Stimulated activated naive CD8-positive, alpha-beta T cell treated with anti-CD3 and anti-CD28 coated beads, Interleukin-15, Interleukin-2, amounts not matched to agents 100 U/mL and 50 U/mL, for 24 hours (primary cell): ENCODE measurements around the gene TMEM86A.

Source experiments
- ATAC-seq: fragments of 150-1000 bp; cut with Tn5 transposase; one replicate; pipeline ENCODE4 v1.10.0; 2021
- DNase-seq: peaks from one replicate; pipeline ENCODE4 v3.0.0; 2021

Gene TMEM86A

DNA sequence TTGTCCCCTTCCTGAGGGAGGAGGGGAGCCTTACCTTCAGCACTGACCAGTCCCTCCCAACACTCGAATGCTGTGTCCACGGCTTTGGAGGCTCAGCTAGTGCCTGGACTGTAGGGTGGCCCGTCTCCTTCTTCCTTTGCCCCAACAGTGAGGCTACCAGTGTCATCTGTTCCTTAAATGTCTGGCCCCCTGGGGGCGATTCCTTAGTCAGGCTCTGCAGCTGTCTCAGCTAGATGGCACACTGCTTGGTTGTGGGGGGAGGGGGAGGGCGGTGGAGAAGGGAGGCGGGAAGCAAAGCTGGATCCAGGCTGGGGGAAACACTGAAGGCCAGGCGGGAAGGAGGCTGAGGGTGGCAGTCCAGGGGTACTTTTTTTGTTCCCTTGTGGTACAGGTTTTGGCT is 27.5 kb downstream of the TMEM86A start, which contains the start of gene IGSF22:
IGSF22 (minus strand) TSS at position 149 of the 400 bp plus-strand sequence. CDS start 1,952 bp downstream, outside the sequence.
- DNase-seq (no peak), ATAC-seq (no peak)

DNA sequence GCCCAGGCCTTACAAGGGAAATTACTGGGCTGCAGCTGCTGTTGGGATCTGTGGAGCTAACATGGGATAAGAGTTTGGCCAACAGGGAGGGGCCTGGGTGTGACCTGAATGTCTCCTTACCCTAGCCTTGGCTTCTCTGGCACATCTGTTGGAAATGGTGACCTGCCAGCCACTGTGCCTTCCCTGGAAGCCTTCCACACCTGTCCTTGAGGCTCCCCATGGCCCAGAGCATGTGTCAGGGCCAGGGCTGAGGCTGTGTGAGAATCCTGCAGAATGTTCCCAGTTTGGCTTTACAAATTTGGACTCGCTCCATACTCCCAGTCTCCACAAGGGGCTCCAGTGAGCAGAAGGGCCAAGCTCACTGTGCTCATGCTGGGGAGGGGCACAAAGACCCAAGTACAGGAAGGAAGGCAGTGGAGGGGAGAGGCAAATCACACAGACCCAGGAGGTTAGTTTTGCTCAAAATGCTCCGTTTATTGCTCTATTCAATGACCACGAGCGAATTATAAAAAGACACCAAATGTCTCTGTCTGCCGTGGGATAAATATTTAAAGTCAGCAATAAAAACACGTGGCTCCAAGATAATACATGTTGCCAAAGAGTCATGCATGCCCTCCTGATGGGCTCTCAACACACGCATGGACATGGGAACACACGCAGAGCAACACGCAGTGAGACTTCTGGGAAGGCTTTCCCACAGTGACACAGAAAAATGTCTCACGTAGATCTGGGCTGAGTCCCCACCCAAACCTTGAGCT is 29.1 kb downstream of the TMEM86A start:
- DNase-seq (peak; percentile 65), ATAC-seq (peak; percentile 45)

DNA sequence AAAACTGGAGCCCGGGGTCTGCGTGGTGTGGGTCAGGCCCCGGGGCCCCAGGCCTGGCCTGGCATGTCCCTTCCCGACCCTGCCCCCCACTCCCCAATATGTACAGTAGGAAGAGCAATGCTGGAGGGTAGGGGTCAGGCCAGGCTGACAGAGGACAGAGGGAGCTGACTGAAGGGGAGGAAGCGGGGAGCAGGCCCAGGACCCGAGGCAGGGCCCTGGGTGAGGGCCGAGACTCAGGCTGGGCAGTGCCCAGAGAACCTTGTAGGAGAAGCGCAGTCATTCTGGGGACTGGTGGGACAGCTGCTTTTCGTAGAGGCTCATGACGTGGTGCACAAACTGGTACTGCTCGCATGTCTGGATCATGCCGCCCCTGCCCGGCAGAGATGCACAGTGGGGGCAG is 30.1 kb downstream of the TMEM86A start:
- DNase-seq (no peak), ATAC-seq (no peak)

DNA sequence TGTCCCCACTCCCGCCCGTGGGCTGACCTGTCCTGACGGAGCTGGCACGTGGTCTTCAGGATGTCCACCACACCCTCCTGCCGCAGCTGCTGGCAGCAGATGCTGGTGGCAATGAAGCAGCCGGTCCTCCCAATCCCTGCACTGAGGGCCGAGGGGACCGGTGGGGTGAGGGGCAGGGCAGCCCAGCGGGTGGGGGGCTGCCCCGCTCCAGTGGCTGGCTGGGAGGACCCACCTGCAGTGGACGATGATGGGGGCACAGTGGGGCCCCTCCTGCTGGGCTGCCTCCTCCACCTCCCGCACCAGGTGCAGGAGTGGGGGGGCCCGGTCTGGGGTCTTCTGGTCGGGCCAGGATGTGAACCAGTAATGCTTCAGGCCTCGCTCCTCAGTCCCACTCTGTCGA is 30.8 kb downstream of the TMEM86A start:
- no peak for DNase-seq
- ATAC-seq: no peak

DNA sequence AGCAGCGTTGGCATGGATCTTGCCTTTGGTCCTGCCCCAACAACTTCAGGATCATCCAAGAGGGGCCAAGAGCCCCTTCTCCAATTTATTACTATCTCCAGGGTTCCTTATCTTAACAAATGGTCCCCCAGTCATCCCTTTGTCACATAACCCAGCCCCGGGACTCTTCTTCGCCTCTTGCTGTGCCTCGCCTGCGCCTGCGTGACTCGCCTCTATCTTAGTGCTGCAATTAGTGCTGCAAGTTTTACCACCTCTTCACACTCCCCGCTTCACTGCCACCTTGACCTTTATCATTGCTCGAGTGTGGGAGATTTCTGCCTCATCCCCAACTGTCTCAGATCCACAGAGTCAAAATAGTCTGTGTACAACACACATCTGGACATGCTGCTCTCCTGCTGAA is 31.4 kb downstream of the TMEM86A start:
- no peak for ATAC-seq
- DNase-seq: no peak

DNA sequence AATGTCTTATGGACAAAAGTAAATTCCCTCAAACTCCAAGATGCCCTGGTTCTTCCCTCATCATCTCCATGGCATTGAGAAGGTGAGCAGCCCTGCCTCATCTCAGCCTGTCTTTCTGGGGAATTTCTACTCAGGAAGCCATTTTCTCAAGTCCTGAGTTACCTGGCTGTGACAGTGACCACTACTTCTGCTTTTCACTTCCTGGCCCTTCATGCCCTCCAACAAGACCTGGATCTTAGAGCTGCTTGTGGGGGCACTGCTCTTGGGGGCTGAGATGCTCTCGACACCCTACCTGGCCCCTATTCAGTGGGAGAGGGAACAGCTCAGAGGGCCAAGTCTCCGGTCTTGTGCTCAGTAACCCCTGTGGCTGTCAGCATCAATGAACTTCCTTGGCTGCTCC is 32.9 kb downstream of the TMEM86A start:
- no peak for ATAC-seq
- DNase-seq: no peak

DNA sequence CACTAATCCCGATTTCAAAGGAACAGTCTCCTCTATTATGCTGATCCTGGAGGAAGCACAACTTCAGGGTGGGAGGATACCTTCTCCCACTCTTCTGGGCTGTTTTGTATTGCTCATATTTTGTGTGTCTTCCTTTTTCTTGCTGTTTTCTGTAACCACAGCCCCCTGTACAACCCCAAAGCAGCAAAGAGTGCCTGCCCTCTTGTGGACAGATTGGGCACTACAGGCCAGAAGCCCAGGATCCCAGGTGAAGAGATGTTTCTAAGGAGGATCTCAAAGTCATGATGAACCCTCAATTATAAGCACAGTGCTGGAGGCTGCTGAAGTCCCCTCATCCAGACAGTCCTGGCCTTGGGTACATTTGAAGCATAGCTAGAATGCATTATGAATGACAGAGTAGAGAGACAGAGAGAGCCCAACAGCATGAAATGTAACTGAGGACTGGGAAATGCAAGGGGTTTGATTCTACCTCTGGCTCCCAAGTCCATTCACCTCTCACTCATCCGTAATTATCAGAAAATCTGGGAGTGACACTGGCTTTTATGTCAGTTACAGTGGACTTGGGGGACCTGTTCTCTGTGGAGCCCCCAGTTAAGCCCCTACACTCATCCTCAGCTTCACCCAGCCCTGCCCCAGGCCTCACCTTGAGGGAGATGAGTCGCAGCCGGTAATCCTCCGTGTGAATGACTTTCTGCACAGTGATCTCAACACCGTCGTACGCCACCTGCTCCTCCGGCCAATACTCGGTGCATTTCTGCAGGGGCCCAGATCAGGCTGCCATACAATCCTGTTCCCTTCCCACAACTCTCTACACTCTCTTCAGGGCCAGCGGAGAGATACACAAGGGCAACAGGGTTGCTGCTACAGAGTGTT is 33.6 kb downstream of the TMEM86A start:
- peak; percentile 75 for DNase-seq

DNA sequence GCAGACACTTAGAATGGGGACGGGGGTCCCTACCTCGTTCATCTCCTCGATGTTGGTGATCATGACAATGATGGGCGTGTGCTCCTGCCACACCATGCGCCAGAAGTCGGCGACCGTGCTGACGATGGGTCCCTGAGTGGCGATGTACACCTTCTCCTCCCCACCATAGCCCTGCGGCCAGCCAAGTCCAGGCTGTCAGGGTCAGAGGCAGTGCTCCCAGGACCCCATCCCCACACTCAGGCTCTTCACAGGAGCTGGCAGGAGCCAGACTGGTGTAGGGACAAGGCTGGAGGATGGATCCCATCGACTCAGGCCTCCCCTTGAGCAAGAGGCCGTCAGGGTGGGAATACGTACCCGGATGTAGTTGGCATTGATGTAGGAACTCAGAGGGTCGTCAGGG is 34.6 kb downstream of the TMEM86A start:
- DNase-seq (no peak), ATAC-seq (no peak)

More for the DNA sequence above, 33.6 kb downstream of the TMEM86A start:
- peak; percentile 41 for ATAC-seq

DNA sequence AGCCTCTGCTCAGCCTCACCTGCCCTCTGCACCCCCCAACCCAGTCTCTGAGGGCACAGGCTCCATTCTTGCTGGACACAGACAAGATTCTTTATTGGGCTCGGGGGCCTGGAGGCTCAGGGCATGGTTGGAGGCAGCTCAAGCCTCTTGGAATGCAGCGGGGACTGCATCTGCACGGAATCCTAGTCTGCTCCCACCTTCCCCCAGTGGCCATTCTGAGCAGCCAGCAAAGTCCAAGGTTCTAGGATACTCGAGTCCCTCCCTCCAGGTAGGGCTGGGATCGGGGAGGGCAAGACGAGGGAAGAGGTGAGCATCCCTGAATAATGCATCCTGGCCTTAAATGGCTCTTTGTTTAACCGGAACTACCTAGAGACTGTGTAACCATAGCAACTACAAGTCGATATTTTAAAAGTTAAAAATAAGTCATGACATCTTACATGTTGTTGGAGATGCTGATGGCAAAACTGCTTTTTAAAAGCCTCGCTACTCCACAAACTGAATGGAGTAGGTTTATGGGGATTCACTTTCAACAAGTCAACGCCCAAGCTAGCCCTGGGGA is 38.1 kb downstream of the TMEM86A start:
- ATAC-seq: no peak
- no peak for DNase-seq

DNA sequence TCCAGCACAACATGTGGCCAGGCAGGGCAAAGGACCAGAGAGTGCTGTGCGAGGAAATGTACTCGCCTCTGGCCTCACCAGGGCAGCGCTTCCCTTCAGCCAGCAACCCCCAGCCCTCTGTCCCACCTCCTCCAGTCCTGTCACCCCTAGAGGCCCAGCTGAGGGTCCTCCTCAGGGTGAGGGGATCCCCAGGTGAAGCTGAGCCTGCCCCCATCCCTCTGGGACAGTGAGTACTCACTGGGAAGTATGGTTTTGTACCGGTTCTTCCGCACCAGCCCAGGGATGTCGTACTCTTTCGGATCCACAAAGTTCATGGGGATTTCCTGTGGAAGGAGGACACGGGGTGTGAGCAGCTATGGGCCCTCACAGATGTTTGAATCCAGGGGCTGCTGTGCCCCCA is 39.1 kb downstream of the TMEM86A start:
- ATAC-seq (no peak), DNase-seq (no peak)

DNA sequence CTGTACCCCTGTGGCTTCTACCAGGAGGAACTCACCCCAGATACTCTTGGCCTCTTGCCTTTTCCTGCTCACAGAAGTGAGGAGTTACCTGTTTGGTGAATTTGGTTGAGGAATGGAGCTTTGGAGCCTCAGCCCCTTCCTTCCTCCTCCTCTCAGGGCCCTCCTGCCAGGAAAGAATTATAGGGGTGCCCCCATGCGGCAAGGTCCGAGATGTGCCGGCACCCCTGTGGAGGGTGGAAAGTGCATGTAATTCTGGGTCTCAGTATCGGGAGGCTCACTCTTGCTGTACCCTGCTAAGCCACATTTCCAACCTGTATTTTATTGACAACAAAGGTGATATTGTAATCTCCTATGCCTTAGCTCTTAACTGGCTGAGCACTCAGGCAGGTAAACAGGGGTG is 41.1 kb downstream of the TMEM86A start:
- no peak for ATAC-seq
- no peak for DNase-seq

DNA sequence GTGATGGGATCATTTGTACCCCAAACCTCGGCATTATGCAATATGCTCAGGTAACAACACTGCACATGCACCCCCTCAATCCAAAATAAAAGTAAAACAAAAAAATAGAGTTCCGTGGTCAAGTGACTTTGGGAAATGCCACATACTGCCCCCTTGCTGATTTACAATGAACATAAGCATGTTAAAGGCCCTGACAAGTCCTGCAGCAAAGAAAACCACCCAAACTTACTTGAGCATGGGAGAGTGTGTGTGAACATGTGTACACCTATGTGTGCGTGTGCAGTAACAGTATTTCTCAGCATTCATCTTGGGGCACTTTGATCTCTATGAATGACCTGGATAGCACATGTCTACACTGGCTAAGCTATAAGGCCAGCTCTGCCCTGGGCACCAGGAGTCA is 43.2 kb downstream of the TMEM86A start:
- DNase-seq: no peak

DNA sequence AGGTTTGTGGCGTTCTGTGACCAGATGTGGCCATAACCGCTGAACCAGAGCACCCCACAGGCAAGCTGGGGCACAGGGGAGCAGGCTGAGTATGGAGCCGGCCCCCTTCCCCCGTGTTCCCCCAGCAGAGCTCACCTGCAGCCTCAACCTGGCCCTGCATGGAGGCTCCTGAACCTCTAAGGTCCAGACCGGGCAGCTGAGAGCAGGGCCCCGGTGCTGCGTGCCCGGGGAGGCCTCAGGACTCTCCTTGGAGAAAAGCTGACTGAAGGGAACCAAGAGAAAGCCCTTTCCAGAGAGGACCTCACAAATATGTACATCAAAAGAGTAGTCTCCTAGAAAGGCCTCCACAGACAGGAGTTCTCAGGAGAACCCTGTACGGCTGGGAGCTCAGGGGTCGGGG is 44.8 kb downstream of the TMEM86A start:
- DNase-seq (no peak), ATAC-seq (no peak)

More for the DNA sequence above, 43.2 kb downstream of the TMEM86A start:
- no peak for ATAC-seq

DNA sequence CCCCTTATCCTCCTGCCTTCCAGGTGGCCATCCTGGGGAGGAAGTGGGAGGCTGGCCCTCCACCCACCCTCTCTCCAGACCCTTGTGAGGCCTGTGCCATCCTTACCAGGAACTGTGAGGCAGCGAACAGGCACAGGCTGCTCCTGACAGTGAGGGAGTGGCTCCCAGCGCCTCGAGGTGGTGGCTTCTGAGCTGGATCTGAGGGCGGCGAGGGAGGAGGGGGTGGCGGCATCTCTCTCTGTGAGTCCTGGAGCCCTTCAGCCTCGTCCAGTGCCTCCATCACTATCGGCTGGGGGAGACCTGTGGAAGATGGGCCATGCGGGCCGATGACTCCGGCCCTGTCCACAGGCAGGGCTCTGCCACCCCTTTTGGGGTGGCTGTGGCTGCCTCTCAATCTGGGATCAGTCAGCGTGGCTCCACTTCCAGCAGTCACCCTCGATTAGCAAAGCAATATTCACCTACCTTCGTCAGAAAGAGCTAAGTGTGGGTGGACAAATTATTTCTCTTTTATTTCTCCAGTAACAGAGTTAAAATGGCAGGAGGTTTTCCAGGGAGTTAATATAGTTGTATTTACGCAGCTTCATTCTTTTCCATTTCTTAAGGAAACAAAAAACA is 45.4 kb downstream of the TMEM86A start:
- no peak for ATAC-seq
- no peak for DNase-seq

DNA sequence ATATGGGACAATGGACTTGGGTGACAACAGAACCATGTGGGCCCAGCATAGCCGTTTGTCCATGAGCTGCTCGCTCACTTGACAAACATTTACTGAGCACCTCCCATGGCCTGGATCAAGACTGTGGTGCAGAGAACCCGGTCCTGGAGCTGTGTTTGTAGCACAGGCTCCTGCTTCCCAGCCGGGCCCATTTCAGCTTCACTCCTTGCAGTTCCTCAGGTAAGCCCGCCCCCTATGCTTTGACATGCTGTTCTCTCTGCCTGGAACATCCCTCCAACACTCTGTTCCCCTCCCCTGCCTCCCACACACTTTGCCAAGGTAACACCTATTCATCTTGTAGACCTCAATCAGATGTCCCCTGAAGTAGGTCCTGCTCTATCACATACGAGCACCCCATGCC is 46.7 kb downstream of the TMEM86A start:
- DNase-seq: no peak
- no peak for ATAC-seq

DNA sequence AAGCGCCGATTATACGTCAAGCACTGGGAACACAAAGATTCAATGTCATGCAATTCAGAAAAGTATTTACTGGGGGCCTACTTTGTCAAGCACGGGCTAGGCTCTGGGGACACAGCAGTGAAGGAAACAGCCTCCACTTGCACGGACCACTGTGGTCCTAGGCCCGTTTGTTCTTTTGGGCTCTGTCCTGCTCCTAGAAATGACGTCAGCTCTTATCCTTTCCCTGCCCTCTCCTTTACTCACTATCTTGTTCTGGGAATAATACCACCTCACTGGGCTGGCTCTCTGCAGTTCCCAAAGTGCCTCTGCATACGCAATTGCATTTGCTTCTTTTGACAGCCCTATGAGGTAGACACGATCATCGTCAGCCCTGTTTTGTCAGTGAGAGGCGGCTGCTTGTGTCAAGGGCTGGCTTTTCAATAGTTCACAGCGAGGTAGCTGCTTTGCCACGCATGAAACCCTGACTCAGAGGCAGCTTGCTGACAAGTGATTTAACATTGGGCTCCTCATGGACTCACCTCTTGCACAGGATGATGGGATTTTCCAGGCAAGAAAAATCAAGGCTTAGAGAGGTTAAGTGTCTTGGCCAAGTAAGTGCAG is 50.3 kb downstream of the TMEM86A start:
- DNase-seq (no peak), ATAC-seq (no peak)

DNA sequence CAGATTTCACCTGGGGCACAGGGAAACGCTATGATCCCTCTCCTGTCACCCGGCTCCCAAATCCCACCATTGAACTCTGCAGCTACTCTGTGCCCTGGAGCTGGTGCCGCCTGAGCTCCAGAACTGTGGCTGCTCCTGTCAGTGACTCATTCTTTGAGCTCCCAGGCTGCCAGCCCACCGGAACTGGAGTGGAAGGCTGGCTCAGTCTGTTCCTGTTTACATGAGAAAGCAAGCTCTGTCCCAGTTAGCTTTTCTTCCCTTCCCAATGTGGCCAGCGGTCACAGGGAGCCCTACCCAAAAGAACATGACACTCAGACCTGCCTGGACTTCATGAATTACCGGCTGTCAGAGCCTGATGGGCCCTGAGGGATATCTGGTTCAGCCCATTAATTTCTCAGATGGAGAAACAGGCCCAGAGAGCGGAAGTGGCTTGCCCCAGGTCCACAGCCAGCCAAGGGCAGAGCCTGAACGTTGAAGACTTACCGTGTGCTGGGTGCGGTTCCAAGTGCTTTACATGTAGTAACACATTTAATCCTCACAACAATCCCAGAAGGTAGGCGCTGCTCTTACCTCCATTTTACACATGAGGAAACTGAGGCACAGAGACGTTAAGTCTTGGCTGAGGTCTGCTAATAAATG is 51.2 kb downstream of the TMEM86A start:
- ATAC-seq: no peak

DNA sequence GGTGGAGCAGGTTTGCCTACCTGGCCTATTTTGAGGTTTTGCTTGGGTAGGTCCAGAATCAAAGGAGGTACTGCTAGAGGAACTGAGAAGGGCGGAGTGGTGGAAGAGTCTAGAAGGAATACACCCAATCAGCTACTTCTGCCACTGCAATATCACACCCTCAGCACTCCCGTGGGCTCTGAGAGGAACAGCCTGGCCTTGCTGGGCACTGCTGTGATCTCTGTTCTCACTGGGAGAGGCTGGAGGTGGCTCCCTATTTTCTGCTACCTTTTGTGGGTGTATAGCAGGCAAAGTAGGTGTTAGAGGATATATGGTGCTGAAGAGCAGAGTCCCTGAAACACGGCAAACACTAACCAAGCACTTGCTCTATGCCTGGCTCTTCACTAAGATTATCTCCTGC is 52.4 kb downstream of the TMEM86A start:
- no peak for ATAC-seq
- no peak for DNase-seq

More for the DNA sequence above, 51.2 kb downstream of the TMEM86A start:
- no peak for DNase-seq

DNA sequence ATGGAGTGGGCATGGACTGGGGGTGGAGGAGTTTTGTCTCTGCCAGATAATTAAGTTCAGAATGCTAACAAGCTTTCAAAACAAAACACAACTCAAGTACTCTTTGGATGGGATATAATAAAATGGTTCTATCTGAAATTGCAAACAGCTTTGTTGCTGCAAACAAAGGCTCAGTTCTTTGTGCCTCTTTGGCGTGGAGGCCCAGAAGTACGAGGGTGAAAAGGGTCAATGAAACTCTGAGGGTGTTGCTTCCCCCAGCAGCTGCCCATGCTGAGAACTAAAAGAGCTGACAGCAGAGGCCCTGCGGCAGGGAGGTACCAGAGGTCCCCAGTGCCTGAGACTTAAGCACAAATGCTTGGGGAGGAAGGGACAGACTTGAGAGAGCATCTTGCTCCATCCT is 53.9 kb downstream of the TMEM86A start:
- ATAC-seq: no peak

DNA sequence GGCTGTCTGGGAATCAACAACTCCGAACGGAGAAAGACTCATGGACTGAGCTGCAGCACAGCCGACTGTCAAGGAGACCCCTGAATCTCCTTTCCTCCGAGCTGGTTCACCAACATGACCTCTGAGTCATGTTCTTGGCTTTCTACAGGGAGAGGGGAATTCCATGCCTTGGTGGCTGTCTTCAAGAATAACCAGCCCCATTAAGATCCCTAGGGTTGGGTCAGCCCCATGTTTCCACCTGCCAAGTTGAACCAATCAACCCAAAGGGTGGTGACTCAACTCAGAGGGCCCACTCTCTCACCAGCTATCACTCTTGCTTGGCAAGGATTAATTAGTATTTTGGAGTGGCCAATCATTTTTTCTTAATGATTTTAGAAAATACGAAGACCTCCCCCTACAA is 55.7 kb downstream of the TMEM86A start:
- ATAC-seq (peak; percentile 84), DNase-seq (peak; percentile 20)

More for the DNA sequence above, 53.9 kb downstream of the TMEM86A start:
- no peak for DNase-seq
